Smooth muscle cell (in vitro differentiated cells): ENCODE results near the gene ZNFX1. TPM values are rescaled to one million over a fixed set of nuclear protein-coding genes. Genes with fewer than 3 reads are reported as not detected.

ENCODE experiments used
- DNase-seq: peaks from one replicate; lab custom pipeline; 2025; ENCODE audit not compliant: unreplicated experiment; lab: John Stamatoyannopoulos, UW
- H2AFZ ChIP-seq: fragments of 200-600 bp; sonication (generic); 2 replicates; pipeline ENCODE4 v1.6.0; 2016; ENCODE audit warnings: antibody characterized with exemption, low read depth, mild to moderate bottlenecking
- H3F3A ChIP-seq: fragments of 200-600 bp; sonication (generic); 2 replicates; pipeline ENCODE4 v1.6.0; 2017; ENCODE audit warnings: antibody characterized with exemption, low read depth
- H3K27ac ChIP-seq: fragments of 200-600 bp; sonication (generic); 2 replicates; pipeline ENCODE4 v1.5.1; 2016; ENCODE audit warnings: low read depth, mild to moderate bottlenecking
- H3K27me3 ChIP-seq: fragments of 200-600 bp; sonication (generic); 2 replicates; pipeline ENCODE4 v1.6.1; 2016; ENCODE audit warnings: low read depth, mild to moderate bottlenecking
- H3K36me3 ChIP-seq: fragments of 200-600 bp; sonication (generic); 2 replicates; pipeline ENCODE4 v1.5.1; 2016; ENCODE audit warnings: low read depth
- H3K4me1 ChIP-seq: fragments of 200-600 bp; sonication (generic); 2 replicates; pipeline ENCODE4 v1.5.1; 2016; ENCODE audit warnings: low read depth
- H3K4me2 ChIP-seq: fragments of 200-600 bp; sonication (generic); 2 replicates; pipeline ENCODE4 v1.6.0; 2016; ENCODE audit warnings: mild to moderate bottlenecking
- H3K4me3 ChIP-seq: fragments of 200-600 bp; sonication (generic); 2 replicates; pipeline ENCODE4 v1.5.1; 2016; ENCODE audit warnings: mild to moderate bottlenecking
- H3K79me2 ChIP-seq: fragments of 200-600 bp; sonication (generic); 2 replicates; pipeline ENCODE4 v1.6.0; 2016; ENCODE audit warnings: low read depth, mild to moderate bottlenecking
- H3K9ac ChIP-seq: fragments of 200-600 bp; sonication (generic); 2 replicates; pipeline ENCODE4 v1.6.0; 2016; ENCODE audit warnings: low read depth
- H3K9me3 ChIP-seq: fragments of 200-600 bp; sonication (generic); replicated peaks from 2 replicates; pipeline ENCODE4 v1.5.1; 2016; ENCODE audit warnings: low read depth
- H4K20me1 ChIP-seq: fragments of 200-600 bp; sonication (generic); 2 replicates; pipeline ENCODE4 v1.6.0; 2016; ENCODE audit warnings: low read depth
- CTCF ChIP-seq: fragments of 200-600 bp; sonication (generic); IDR thresholded peaks from 2 replicates; pipeline ENCODE4 v1.5.1; 2017; ENCODE audit warnings: borderline replicate concordance, mild to moderate bottlenecking, antibody characterized with exemption; ENCODE audit not compliant: insufficient read depth, poor library complexity, severe bottlenecking
- WGBS: methylation state at CpG from one replicate; pipeline ENCODE4 v1.1.7; 2016; ENCODE audit warnings: low lambda C conversion rate; 5-methylcytosine and 5-hydroxymethylcytosine counted together
- polyA plus RNA-seq: library from polyadenylated mRNA; unstranded; fragments of >200 nt; fragmentation: Nextera tagmentation; extraction: Ambion mirVana; gene quantifications from 2 replicates; pipeline ENCODE4 v1.2.1, GENCODE V29; 2016
- total RNA-seq: library from RNA; depleted of rRNA; stranded (reverse); fragments of >200 nt; gene quantifications from 2 replicates; pipeline ENCODE4 v1.2.3, GENCODE V29; 2014

The ZNFX1 gene
- total and polyA plus RNA-seq, 2 experiments from 2014 or later = 15.9 to 16.4 TPM

GRCh38 chr20:49293122-49293521 lies 15.3 kb upstream of the ZNFX1 start:
- no peak overlapping the region for H3K9ac ChIP-seq
- no peaks in the 10 kb centered on the region for H3K4me1 ChIP-seq
- no peak for DNase-seq
- H2AFZ ChIP-seq = no peak overlapping the region
- no peak overlapping the region for H3K27ac ChIP-seq
- TF ChIP-seq CTCF = no peak
- H3K4me2 ChIP-seq = no peak overlapping the region
- no peaks in the 10 kb centered on the region for H3K9me3 ChIP-seq
- H3F3A ChIP-seq = peaks cover 29% of the 10 kb centered on the region
- peaks cover 6% of the 10 kb centered on the region for H3K36me3 ChIP-seq
- WGBS = 81% methylated on average over 6 of the region's 6 CpGs
- H3K4me3 ChIP-seq = no peak overlapping the region
- no peaks in the 10 kb centered on the region for H3K27me3 ChIP-seq
- H3K79me2 ChIP-seq = no peaks in the 10 kb centered on the region
- H4K20me1 ChIP-seq = peaks cover 35% of the 10 kb centered on the region

- Histone ChIP-seq H3K9me3 (no peaks in the 10 kb centered on the region), H3K4me1 (peaks cover 9% of the 10 kb centered on the region), H3K9ac (no peak overlapping the region), H3K27ac (no peak overlapping the region), H3K4me3 (no peak overlapping the region), H3K27me3 (no peaks in the 10 kb centered on the region), H3F3A (peaks cover 37% of the 10 kb centered on the region), H3K36me3 (peaks cover 6% of the 10 kb centered on the region), H3K79me2 (peaks cover 8% of the 10 kb centered on the region), H4K20me1 (peaks cover 46% of the 10 kb centered on the region), H3K4me2 (no peak overlapping the region), H2AFZ (no peak overlapping the region)
- TF ChIP-seq CTCF = no peak
- WGBS = 83% methylated on average over 3 of the region's 3 CpGs
- DNase-seq = no peak
These were observed 14.2 kb upstream of the ZNFX1 start for GRCh38 chr20:49292010-49292409.

- Histone ChIP-seq H3K27me3 (no peaks in the 10 kb centered on the region), H4K20me1 (peaks cover 54% of the 10 kb centered on the region), H2AFZ (no peak overlapping the region), H3K9ac (no peak overlapping the region), H3K36me3 (peaks cover 6% of the 10 kb centered on the region), H3K79me2 (peaks cover 15% of the 10 kb centered on the region), H3K27ac (peak overlapping the region; percentile 4), H3F3A (peaks cover 45% of the 10 kb centered on the region), H3K9me3 (no peaks in the 10 kb centered on the region), H3K4me3 (no peak overlapping the region), H3K4me1 (peaks cover 15% of the 10 kb centered on the region), H3K4me2 (no peak overlapping the region)
- TF ChIP-seq CTCF = no peak
- DNase-seq = no peak
- WGBS = 87% methylated on average over 1 of the region's 1 CpG
These were observed 13.3 kb upstream of the ZNFX1 start for GRCh38 chr20:49291200-49291599.

- Histone ChIP-seq H3K4me1 (peaks cover 20% of the 10 kb centered on the region), H3K36me3 (peaks cover 6% of the 10 kb centered on the region), H2AFZ (no peak overlapping the region), H3K4me2 (no peak overlapping the region), H3K27me3 (no peaks in the 10 kb centered on the region), H3K27ac (peak overlapping the region; percentile 4), H3F3A (peaks cover 47% of the 10 kb centered on the region), H3K4me3 (no peak overlapping the region), H3K79me2 (peaks cover 19% of the 10 kb centered on the region), H4K20me1 (peaks cover 59% of the 10 kb centered on the region), H3K9me3 (no peaks in the 10 kb centered on the region), H3K9ac (no peak overlapping the region)
- WGBS = 87% methylated on average over 6 of the region's 6 CpGs
- no peak for DNase-seq
- TF ChIP-seq CTCF = no peak
These were observed 12.8 kb upstream of the ZNFX1 start for GRCh38 chr20:49290608-49291191.
